Stimulated activated CD8-positive, alpha-beta memory T cell treated with anti-CD3 and anti-CD28 coated beads, Interleukin-15, amount 100 ng/mL, for 24 hours (primary cell): ENCODE data around the gene PROC.

Experiments
- DNase-seq: peaks from one replicate; pipeline ENCODE4 v3.0.0-alpha.2; 2020; ENCODE audit warnings: low read depth

Gene PROC

GRCh38 chr2:127456960-127457359 is 38.7 kb downstream of the PROC start:
- DNase-seq: no peak

- no peak for DNase-seq
These were observed 44.2 kb downstream of the PROC start for GRCh38 chr2:127462461-127462860.

GRCh38 chr2:127463155-127463991 is 45.1 kb downstream of the PROC start:
- no peak for DNase-seq

GRCh38 chr2:127464470-127465257 is 46.4 kb downstream of the PROC start:
- DNase-seq: no peak

- no peak for DNase-seq
These were observed 47.0 kb downstream of the PROC start for GRCh38 chr2:127465258-127465657.

GRCh38 chr2:127469051-127469450 is 50.8 kb downstream of the PROC start:
- no peak for DNase-seq

GRCh38 chr2:127469974-127470373 is 51.7 kb downstream of the PROC start:
- DNase-seq: no peak

GRCh38 chr2:127471286-127471988 is 53.2 kb downstream of the PROC start:
- no peak for DNase-seq

- no peak for DNase-seq
These were observed 54.0 kb downstream of the PROC start for GRCh38 chr2:127472268-127472667.

- DNase-seq: no peak
These were observed 57.6 kb downstream of the PROC start for GRCh38 chr2:127475788-127476187.
